Activated T-cell treated with anti-CD3 and anti-CD28 coated beads for 4 hours (primary cell): Measurements from ENCODE around the gene SURF4.
A peak's percentile ranks its signal among the peaks of the same experiment; 100 is the strongest.

Experiments
- DNase-seq: peaks from one replicate; pipeline ENCODE4 v3.0.0-alpha.2; 2020

The SURF4 gene

GRCh38 chr9:133375724-133376654 is at the start of gene SURF4, which contains the start of gene STKLD1:
SURF4 (minus strand) TSS chr9:133376060; CDS start chr9:133375969, 91 bp downstream.
STKLD1 (plus strand) TSS chr9:133376366; CDS start chr9:133376474, 108 bp downstream.
- DNase-seq = peak; percentile 91

GRCh38 chr9:133425049-133425632 is 49.3 kb upstream of the SURF4 start:
- DNase-seq = no peak

GRCh38 chr9:133424187-133424586 is 48.3 kb upstream of the SURF4 start:
- no peak for DNase-seq

GRCh38 chr9:133423216-133423615 is 47.4 kb upstream of the SURF4 start:
- no peak for DNase-seq

- DNase-seq = no peak
Observed at GRCh38 chr9:133421615-133422542, 46.0 kb upstream of the SURF4 start, which contains the start of gene ADAMTS13. ADAMTS13 (plus strand) TSS chr9:133422367; CDS start chr9:133422444, 77 bp downstream.

- no peak for DNase-seq
Observed at GRCh38 chr9:133420392-133420827, 44.5 kb upstream of the SURF4 start.

GRCh38 chr9:133419005-133419404 is 43.1 kb upstream of the SURF4 start:
- DNase-seq = no peak

GRCh38 chr9:133417541-133418461 is 41.9 kb upstream of the SURF4 start, which contains the start of gene REXO4:
REXO4 (minus strand) TSS chr9:133418010; CDS start chr9:133417844, 166 bp downstream.
- peak; percentile 74 for DNase-seq

- no peak for DNase-seq
Observed at GRCh38 chr9:133415170-133415569, 39.3 kb upstream of the SURF4 start.

- no peak for DNase-seq
Observed at GRCh38 chr9:133408042-133408441, 32.2 kb upstream of the SURF4 start.

GRCh38 chr9:133406480-133407307 is 30.8 kb upstream of the SURF4 start:
- DNase-seq = peak; percentile 67

- DNase-seq = no peak
Observed at GRCh38 chr9:133405508-133406438, 29.9 kb upstream of the SURF4 start.

- DNase-seq = no peak
Observed at GRCh38 chr9:133404454-133405002, 28.7 kb upstream of the SURF4 start.

GRCh38 chr9:133403766-133404453 is 28.1 kb upstream of the SURF4 start:
- peak; percentile 49 for DNase-seq

- DNase-seq = no peak
Observed at GRCh38 chr9:133402689-133403088, 26.8 kb upstream of the SURF4 start.

- DNase-seq = no peak
Observed at GRCh38 chr9:133401588-133401987, 25.7 kb upstream of the SURF4 start.

- no peak for DNase-seq
Observed at GRCh38 chr9:133400292-133400691, 24.4 kb upstream of the SURF4 start.

- no peak for DNase-seq
Observed at GRCh38 chr9:133397895-133398294, 22.0 kb upstream of the SURF4 start.
